ENCODE results near the gene SOX5. TPM values are rescaled to one million over a fixed set of nuclear protein-coding genes. Genes with fewer than 3 reads are reported as not detected.

SOX5 gene
- under 0.01 TPM in 1 of 2 replicates, not detected in the other for total RNA-seq

DNA sequence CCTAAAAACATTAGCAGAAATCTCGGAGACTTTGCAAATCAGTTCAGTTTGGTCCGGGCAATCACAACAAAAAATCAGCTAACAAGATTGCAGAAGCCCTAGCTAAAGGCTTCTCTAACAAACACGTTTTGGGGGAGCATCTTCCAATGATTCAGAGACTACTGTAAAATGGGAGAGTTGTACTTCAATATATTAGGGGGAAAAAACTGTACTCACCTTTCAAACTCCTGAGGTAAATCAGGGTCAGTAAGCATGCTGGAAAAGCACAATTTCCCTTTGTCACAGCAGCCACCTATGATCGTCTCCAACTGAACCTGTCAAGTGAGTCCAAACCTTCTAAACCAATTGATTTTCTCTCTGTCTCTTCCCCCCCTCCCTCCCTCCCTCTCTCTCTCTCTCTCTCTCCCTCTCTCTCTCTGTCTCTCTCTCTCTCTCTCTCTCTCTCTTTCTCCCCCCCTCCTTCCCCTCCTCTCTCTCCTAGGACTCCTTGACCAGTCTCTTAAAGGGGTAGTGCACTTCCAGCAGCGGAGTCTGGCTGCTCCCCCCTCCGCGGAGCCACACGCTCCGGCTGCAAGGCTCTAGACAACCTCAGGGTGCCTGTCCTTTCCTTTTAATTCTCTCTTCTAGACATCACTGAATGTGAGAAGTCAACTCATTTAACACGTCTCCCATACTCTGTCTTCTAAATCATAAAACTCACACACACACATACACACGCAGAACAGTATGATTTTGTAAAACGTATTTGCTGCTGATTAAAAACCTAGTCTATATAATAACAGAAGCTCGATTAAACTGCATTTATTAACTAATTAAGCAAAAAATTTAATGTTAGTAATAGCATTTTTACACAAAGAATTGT lies at the start of gene SOX5:
TSS of gene SOX5 (minus strand) at position 323 of the 862 bp plus-strand sequence. CDS start at position 254, 69 bp downstream.

